HG03558 (cell line): ENCODE measurements around the gene CPXM1.
"Not testable (repeated sequence)": the region's sequence is repeated elsewhere in the genome, so short reads cannot be mapped to it uniquely, and the experiment has no call there.

Experiments used
- ATAC-seq: cut with Tn5 transposase; IDR thresholded peaks from one replicate; pipeline ENCODE4 v1.9.1; 2021; ENCODE audit warnings: moderate number of reproducible peaks; ENCODE audit not compliant: unreplicated experiment; ENCODE audit errors: extremely low read depth

CPXM1 gene

DNA sequence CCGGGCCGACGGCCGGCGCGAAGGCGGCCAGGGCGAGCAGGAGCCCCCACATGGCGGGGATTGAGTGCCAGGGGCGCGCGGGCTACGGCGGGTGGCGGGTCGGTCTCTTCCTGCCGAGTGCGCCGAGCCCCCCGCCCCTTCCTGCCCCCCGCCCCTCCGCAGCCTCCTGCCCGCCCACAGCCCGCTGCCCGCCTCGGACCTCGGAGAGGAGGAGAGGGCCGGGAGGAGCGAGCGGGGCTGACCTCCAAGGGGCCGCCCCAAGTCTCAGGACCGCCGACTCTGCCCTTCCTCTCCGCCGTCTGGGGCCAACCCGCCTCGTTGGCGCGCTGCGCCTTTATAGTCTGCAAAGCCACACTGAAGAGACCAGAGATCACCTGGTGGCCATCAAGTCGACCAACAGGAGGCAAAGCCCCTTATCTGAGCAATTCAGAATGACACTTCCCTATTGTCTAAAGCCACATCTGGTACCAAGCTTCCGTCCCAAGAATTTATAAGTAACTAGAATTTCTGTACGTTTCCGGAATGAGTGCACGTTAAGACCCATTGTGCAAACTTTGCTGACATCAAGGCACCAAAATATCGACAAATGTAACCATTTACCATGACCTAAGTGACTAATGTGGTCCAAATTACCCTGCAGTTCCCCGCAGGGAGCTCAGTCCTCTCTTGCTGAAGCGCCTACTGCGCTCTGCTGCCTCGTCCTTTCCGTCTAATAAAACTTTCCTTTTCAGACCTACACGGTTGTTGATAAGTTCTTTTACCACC, at the start of gene CPXM1:
Gene CPXM1 (minus strand): TSS at position 107 of the 765 bp plus-strand sequence. CDS start 55 bp downstream, at position 52.
- ATAC-seq: no peak

DNA sequence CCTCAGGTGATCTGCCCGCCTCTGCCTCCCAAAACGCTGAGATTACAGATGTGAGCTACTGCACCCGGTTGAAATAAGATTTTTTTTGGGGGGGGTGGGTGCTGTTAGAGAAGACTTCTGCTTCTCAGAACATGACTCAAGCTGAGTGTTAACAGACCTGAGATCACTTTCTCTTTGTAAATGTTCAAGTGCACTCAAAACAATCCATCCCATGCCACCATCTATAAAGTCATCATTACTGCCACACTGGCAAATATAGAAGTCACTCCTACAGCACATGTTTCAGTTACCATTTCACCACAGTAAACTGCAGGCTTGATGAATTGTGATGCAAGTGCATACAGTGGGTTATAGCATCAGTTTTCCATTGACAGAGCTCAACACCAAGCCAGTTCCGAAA, 49.1 kb upstream of the CPXM1 start:
- no peak for ATAC-seq

- ATAC-seq: no peak
These were observed 47.4 kb upstream of the CPXM1 start for GRCh38 chr20:2847802-2848201.

DNA sequence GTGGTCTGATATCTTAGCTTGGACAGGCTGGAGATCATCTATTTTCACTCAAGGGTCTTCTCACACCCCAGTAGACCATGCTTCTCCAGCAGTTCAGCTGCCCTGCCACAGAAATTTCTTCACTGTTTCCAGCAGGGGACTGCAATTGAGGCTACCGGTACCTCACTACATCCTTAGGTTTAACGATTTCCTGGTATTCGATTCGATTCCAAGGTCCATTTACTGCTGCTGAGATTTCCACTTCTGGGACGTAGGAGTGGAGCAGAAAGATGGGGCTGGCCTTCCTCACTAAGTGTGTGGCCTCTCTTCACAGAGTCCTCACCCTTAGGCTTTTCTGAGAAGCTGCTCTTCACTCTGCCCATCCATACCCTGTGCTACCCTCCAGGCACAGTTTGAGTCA, 46.3 kb upstream of the CPXM1 start:
- ATAC-seq: no peak

- ATAC-seq: no peak
These were observed 45.2 kb upstream of the CPXM1 start for GRCh38 chr20:2845607-2846006.

- ATAC-seq: no peak
These were observed 40.6 kb upstream of the CPXM1 start for GRCh38 chr20:2840967-2841531.

DNA sequence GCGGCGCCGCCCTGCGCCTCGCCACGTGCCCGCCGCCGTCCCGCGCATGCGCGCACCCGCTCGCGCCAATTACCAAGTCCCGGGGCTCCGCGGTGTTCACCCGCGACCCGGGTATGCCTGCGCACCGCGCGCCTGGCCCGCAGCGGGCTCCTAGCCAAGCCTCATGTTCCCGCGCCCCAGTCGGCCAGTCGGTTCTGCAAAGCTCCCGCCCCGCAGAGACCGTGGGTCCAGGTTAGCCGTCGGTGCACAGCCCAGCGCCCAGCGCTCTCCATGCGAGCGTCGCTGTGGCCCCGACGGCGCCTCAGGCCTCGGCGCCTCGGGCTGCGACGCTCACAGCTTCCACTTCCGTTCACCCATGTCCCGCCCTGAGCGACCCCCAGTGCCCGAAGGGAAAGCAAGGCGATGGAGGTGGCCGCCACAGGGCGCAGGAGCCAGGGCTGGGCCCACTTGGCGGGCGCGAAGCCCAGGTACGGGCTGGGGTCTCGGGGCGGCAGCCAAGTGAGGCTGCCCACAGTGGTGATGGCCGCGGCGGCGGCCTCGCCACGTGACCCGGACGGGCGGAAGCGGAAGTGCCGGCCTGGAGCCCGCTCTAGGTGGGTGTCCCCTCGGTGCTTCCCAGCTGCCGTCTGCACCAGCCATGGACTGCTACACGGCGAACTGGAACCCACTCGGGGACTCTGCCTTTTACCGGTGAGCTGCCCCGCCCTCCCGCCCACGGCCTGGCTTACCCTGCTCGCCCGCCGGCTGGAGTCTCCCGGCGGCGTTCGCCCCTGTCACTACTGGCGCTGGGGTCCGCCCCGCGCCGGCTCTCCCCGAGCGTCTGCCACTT, 39.9 kb upstream of the CPXM1 start, which contains the start of the genes PCED1A and VPS16:
Gene PCED1A (minus strand): TSS at position 518 of the 829 bp plus-strand sequence. CDS start 743 bp downstream, outside the sequence.
Gene VPS16 (plus strand): TSS at position 608 of the 829 bp plus-strand sequence. CDS start 30 bp downstream, at position 638.
- peak; percentile 81 for ATAC-seq

GRCh38 chr20:2839732-2840137, 39.3 kb upstream of the CPXM1 start:
- no peak for ATAC-seq

DNA sequence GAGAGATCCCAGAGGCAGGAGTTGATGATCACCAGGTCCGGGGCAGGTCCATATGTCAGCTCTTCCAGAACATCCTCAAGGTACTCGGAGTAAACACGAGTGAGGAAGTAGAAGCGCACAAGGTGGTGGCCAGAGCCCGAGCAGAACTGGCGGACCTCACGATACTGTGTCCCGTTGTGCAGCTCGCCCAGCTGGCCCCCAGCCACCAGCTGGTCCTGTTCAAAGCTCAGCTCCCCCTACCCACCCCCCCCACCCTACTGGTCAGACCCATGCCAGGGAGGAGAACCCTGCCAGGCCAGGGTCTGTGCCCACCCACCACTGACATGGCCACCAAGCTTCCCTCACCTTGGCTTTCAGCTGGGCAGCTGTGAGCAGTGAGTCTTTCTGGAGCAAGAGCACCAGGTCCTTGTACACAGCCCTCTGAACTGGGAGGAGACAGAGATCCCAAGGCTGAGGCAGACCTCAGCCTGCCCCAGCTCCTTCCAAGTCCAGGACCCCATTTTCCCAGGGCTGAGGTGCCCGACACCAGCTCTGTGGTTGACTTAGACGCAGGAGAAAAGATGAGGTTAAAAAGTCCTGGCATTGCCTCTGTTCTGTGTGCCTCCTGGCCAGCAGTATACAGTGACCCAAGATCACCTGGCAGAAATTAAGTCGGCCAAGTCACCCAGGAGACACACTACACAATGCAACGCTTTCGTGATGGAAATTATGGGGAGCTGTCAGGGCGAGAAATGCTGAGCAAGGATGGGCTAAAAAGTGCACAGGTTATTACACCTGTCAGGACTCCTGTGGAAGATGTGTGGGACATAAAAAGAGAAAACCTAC, 38.6 kb upstream of the CPXM1 start:
- ATAC-seq: no peak

- ATAC-seq: no peak
These were observed 37.9 kb upstream of the CPXM1 start for GRCh38 chr20:2838170-2838797.

- ATAC-seq: no peak
These were observed 37.0 kb upstream of the CPXM1 start for GRCh38 chr20:2837221-2837960.

DNA sequence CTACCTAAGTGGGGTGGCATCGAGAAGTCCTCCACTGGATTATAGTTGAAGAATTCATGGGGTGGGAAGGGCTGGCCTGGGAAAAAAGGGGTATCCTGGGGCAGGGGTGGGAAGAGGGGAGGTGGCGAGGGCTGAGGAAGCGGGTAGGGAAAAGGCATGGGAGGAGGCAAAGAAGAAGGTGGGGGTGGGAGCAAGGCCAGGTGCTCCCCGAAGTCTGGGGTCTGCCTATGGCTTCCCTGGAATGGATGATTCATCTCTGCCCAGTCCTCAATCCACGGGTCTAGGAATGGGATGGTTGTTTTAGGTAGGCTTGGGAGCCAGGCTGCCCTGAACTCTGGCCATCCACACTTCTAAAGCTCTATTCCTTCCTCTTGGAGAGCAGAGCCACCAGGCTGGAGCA, 35.6 kb upstream of the CPXM1 start:
- ATAC-seq: no peak

- no peak for ATAC-seq
These were observed 34.9 kb upstream of the CPXM1 start for GRCh38 chr20:2835331-2835796.

GRCh38 chr20:2834401-2835110, 34.1 kb upstream of the CPXM1 start:
- ATAC-seq: no peak

DNA sequence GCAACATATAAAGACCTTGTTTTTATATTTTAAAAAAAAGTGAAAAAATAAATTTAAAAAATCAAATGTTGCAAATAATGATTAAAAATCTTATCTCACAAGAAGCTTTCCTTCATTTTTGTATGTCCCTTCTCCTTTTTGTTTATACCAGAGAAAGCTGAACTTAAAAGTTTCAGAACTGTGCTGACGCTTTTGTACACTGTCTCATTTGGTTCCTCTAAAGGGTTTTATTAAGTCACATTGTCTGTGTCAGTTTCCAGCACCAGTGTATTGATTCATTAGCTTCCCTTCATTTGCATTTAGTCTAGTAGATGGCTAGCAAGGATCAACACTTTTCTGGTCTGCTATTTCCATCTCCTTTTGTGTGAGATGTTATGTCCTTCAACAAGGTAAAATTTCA, 33.3 kb upstream of the CPXM1 start:
- no peak for ATAC-seq

DNA sequence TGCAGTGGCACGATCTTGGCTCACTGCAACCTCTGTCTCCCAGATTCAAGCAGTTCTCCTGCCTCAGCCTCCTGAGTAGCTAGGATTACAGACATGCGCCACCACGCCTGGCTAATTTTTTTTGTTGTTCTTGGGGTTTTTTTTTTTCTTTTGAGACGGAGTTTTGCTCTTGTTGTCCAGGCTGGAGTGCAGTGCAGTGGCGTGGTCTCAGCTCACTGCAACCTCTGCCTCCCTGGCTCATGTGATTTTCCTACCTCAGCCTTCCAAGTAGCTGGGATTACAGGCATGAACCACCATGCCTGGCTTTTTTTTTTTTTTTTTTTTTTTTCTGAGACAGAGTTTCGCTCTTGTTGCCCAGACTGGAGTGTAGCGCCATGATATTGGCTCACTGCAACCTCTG, 30.8 kb upstream of the CPXM1 start:
- not testable (repeated sequence) for ATAC-seq

DNA sequence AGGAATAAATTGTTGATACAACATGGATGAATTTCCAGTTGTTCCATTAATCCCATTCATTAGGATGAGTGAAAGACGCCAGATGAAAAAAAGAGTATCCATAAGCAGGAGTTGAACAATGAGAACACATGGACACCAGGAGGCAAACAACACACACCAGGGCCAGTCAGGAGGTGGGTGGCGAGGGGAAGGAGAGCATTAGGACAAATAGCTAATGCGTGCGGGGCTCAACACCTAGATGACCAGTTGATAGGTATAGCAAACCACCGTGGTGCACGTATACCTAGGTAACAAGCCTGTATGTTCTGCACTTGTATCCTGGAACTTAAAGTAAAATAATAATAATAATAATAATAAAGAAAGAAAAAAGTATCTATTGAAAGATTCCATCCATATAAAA, 28.9 kb upstream of the CPXM1 start:
- no peak for ATAC-seq

GRCh38 chr20:2826655-2827054, 26.2 kb upstream of the CPXM1 start:
- ATAC-seq: no peak
